Tongue (tissue), 2 donors: Measurements from ENCODE around the gene PXYLP1. TPM values are rescaled to one million over a fixed set of nuclear protein-coding genes. Genes with fewer than 3 reads are reported as not detected.

Experiments
- DNase-seq: peaks from one replicate; pipeline ENCODE4 v3.0.0-alpha.2; 2015
- total RNA-seq: library from RNA; depleted of rRNA; stranded (reverse); fragments of >200 nt; gene quantifications from one replicate; pipeline ENCODE4 v1.2.3, GENCODE V29; 2014

PXYLP1 gene
- total RNA-seq, 1 donor from 2014 or later: 20.7 TPM

- no peak for DNase-seq
These were observed 94.5 kb downstream of the PXYLP1 start for GRCh38 chr3:141326123-141326522.

- no peak for DNase-seq
These were observed 95.0 kb downstream of the PXYLP1 start for GRCh38 chr3:141326626-141327025.

- DNase-seq: no peak
These were observed 96.9 kb downstream of the PXYLP1 start for GRCh38 chr3:141328286-141329166.

- no peak for DNase-seq
These were observed 98.6 kb downstream of the PXYLP1 start for GRCh38 chr3:141330235-141330634.

- no peak for DNase-seq
These were observed 99.2 kb downstream of the PXYLP1 start for GRCh38 chr3:141330718-141331376.

- DNase-seq: no peak
These were observed 100.0 kb downstream of the PXYLP1 start for GRCh38 chr3:141331377-141332318.

- DNase-seq: no peak
These were observed 100.8 kb downstream of the PXYLP1 start for GRCh38 chr3:141332416-141332815.

GRCh38 chr3:141333836-141334626 lies 102.4 kb downstream of the PXYLP1 start:
- DNase-seq: no peak

- no peak for DNase-seq
These were observed 103.1 kb downstream of the PXYLP1 start for GRCh38 chr3:141334627-141335250.

- no peak for DNase-seq
These were observed 104.0 kb downstream of the PXYLP1 start for GRCh38 chr3:141335531-141336061.

GRCh38 chr3:141336672-141337522 lies 105.3 kb downstream of the PXYLP1 start:
- no peak for DNase-seq

GRCh38 chr3:141337523-141337854 lies 105.9 kb downstream of the PXYLP1 start:
- DNase-seq: no peak

GRCh38 chr3:141337991-141338390 lies 106.4 kb downstream of the PXYLP1 start:
- no peak for DNase-seq

GRCh38 chr3:141338881-141339280 lies 107.3 kb downstream of the PXYLP1 start:
- DNase-seq: no peak

GRCh38 chr3:141341536-141341935 lies 109.9 kb downstream of the PXYLP1 start:
- DNase-seq: no peak

- no peak for DNase-seq
These were observed 110.8 kb downstream of the PXYLP1 start for GRCh38 chr3:141342386-141342785.

GRCh38 chr3:141343077-141343476 lies 111.5 kb downstream of the PXYLP1 start:
- no peak for DNase-seq

- no peak for DNase-seq
These were observed 112.2 kb downstream of the PXYLP1 start for GRCh38 chr3:141343865-141344271.
